ENCODE data around the gene PSG3.
"Not testable (repeated sequence)": the region's sequence is repeated elsewhere in the genome, so short reads cannot be mapped to it uniquely, and the experiment has no call there.

DNA sequence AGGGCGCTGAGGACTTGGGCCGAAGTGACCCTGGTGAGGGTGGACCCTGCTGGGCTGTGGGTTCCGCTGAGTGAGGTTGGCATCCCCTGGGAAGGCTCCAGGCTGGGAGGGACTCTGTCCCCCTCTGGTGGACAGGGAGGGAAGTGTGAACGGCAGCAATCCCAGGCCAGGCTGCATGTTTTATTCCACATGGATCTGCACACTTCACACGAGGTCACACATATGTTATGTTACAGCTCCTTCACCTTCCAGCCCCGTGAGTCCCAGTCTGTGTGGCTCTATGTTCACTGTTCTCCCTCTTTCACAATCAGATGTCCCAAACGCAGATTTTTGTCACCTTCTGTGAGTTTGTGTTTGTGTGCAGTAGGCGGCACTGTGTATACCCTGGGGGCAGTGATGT, 27.0 kb upstream of the PSG3 start:
- TF ChIP-seq, protein P1, sequence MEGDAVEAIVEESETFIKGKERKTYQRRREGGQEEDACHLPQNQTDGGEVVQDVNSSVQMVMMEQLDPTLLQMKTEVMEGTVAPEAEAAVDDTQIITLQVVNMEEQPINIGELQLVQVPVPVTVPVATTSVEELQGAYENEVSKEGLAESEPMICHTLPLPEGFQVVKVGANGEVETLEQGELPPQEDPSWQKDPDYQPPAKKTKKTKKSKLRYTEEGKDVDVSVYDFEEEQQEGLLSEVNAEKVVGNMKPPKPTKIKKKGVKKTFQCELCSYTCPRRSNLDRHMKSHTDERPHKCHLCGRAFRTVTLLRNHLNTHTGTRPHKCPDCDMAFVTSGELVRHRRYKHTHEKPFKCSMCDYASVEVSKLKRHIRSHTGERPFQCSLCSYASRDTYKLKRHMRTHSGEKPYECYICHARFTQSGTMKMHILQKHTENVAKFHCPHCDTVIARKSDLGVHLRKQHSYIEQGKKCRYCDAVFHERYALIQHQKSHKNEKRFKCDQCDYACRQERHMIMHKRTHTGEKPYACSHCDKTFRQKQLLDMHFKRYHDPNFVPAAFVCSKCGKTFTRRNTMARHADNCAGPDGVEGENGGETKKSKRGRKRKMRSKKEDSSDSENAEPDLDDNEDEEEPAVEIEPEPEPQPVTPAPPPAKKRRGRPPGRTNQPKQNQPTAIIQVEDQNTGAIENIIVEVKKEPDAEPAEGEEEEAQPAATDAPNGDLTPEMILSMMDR (IDR thresholded peaks at IDR 0.05): peak in 3 of 6 experiments; percentile 15 to 20 (median 18)
- TF ChIP-seq POLR2A, EP300, POLR2AphosphoS5 (IDR thresholded peaks at IDR 0.05): not testable (repeated sequence)
